Lower leg skin (tissue), 4 donors: ENCODE data around the gene FCER1G. TPM values are rescaled to one million over a fixed set of nuclear protein-coding genes. Genes with fewer than 3 reads are reported as not detected.

Experiments used
- DNase-seq, 2 donors: peaks; one replicate each; pipeline ENCODE4 v3.0.0-alpha.2; 2019; ENCODE audit warnings: low spot score in 2 of 2
- H3K4me3 ChIP-seq: fragments of 200-600 bp; sonication (generic); 2 replicates; pipeline ENCODE4 v1.5.1; 2017; ENCODE audit warnings: mild to moderate bottlenecking, low read depth; ENCODE audit not compliant: poor library complexity, severe bottlenecking
- POLR2A ChIP-seq, 2 donors: fragments of 450-650 bp; IDR thresholded peaks; one replicate each; pipeline ENCODE4 v1.6.1; 2016 to 2017; ENCODE audit warnings: antibody characterized with exemption in 2 of 2, mild to moderate bottlenecking in 1 of 2, moderate library complexity in 1 of 2
- WGBS, 2 donors: methylation state at CpG; one replicate each; pipeline ENCODE4 v1.1.5; 2018; 5-methylcytosine and 5-hydroxymethylcytosine counted together
- intact Hi-C: fragments of 100-400 bp; cut with DNase I; formaldehyde crosslinking; loops from one replicate; pipeline ENCODE4 v1.15.0; 2023; ENCODE audit warnings: low total_unique reads
- total RNA-seq, 4 donors: library from RNA; depleted of rRNA; stranded (reverse); fragments of >200 nt; gene quantifications; one replicate each; pipeline ENCODE4 v1.1.0, GENCODE V29; 2016
- TF ChIP-seq, protein P1 (sequence below), 3 donors: fragments of 450-650 bp; IDR thresholded peaks; one replicate each; pipeline ENCODE4 v1.5.1; 2016; ENCODE audit warnings: antibody characterized with exemption in 3 of 3, mild to moderate bottlenecking in 3 of 3, moderate library complexity in 2 of 3

Gene FCER1G
- total RNA-seq, 4 donors from 2014 or later, result 5.0 to 31.9 (median 17.9) TPM

DNA sequence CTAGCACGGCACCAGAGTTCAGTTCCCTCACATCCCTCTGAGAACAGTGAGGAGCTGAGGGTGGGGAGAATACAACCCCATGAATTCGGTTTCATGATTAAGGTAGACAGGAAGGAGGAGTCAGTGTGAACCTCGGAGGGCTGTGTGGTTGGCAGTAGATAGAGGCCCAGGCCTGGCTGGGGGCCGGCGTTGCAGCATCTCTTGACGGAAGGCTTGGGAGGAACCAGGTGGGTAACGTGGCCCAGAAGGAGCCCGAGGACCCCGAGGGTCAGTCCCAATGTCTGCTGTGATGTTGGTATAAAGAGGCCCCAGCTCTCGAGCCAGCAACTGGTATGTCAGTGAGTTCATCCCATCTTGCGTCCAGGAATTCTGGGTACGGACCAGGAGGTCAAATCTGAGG, 43.4 kb upstream of the FCER1G start:
- 82 to 84% methylated on average over 12 of the region's 12 CpGs for WGBS, 2 donors
- TF ChIP-seq POLR2A (IDR thresholded peaks at IDR 0.05), result no peak
- TF ChIP-seq, protein P1, sequence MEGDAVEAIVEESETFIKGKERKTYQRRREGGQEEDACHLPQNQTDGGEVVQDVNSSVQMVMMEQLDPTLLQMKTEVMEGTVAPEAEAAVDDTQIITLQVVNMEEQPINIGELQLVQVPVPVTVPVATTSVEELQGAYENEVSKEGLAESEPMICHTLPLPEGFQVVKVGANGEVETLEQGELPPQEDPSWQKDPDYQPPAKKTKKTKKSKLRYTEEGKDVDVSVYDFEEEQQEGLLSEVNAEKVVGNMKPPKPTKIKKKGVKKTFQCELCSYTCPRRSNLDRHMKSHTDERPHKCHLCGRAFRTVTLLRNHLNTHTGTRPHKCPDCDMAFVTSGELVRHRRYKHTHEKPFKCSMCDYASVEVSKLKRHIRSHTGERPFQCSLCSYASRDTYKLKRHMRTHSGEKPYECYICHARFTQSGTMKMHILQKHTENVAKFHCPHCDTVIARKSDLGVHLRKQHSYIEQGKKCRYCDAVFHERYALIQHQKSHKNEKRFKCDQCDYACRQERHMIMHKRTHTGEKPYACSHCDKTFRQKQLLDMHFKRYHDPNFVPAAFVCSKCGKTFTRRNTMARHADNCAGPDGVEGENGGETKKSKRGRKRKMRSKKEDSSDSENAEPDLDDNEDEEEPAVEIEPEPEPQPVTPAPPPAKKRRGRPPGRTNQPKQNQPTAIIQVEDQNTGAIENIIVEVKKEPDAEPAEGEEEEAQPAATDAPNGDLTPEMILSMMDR (IDR thresholded peaks at IDR 0.05), result no peak
- intact Hi-C loops, result no loop called here
- DNase-seq, result no peak
- no peak overlapping the region for H3K4me3 ChIP-seq

DNA sequence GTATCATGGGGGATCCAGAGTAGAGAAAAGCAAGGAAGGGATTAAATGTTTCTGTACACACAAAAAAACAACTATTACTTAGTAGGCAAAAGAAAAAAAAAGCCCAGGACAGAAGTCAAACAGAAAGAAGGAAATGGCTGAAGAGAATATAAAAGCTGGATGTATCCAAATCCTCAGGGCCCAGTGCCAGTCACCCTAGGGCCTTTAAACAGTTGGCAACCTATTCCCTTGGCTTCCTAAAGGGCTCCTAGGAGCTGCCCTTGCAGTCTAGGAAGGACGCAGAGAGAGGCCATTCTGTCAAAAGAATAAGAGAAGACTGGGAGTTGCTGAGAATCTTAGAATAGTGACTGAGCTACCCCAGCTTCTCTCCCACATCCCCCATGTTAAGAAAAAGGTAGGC, 42.7 kb upstream of the FCER1G start:
- TF ChIP-seq, protein P1 (IDR thresholded peaks at IDR 0.05), result no peak
- no peak for TF ChIP-seq POLR2A (IDR thresholded peaks at IDR 0.05)
- intact Hi-C loops, result no loop called here
- H3K4me3 ChIP-seq, result no peak overlapping the region
- DNase-seq, result no peak
- WGBS, 2 donors, result 33 to 56% methylated on average over 1 of the region's 1 CpG

DNA sequence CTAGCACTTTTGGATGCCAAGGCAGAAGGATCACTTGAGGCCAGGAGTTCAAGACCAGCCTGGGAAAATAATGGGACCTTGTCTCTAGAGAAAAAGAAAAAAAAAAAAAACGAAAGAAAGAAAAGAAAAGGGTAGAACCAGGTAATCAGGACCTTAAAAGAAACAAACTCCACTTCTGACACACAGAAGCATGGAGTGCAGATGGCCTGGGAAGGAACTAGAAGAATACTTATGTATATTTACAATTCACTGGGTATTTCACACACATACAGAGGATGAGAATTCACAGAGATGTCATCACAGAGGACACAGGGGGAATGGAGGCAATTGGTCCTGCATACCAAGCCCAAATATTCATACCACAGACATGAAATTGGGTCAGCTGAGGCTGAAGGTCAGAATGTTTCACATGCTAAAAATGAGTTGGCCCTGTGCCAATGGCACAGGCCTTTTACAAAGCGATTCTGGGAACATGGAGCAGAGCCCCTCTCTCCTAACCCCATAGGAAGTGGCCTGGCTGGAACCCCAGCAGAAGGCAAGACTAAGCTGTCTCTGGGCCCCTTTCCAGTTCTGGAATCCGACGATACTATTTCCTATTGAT, 42.2 kb upstream of the FCER1G start:
- 50 to 55% methylated on average over 4 of the region's 4 CpGs for WGBS, 2 donors
- no peak for TF ChIP-seq POLR2A (IDR thresholded peaks at IDR 0.05)
- TF ChIP-seq, protein P1 (IDR thresholded peaks at IDR 0.05), result no peak
- H3K4me3 ChIP-seq, result no peak overlapping the region
- peak in 1 of 2 donors; percentile 58 for DNase-seq
- intact Hi-C loops, result no loop called here

DNA sequence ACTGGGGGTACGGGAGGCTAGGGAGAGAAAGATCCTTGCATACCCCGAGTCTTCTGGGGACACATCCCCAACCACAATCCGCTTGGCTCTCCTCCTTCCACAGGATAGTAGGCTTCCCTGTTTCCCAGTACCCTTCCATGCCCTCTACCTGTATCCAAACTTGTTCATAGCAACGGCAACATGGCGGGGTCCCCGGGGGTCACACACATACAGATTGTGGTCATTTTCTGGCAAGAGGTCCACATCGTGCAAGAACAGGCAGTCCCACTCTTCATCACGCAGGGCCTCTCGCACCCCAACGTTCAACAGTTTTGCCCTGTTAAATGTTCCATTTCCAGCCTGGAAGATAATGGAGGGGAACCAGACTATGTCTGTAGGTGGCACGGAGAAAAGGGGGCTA, 41.4 kb upstream of the FCER1G start:
- TF ChIP-seq, protein P1 (IDR thresholded peaks at IDR 0.05), result no peak
- TF ChIP-seq POLR2A (IDR thresholded peaks at IDR 0.05), result no peak
- H3K4me3 ChIP-seq, result no peak overlapping the region
- WGBS, 2 donors, result 92 to 94% methylated on average over 11 of the region's 11 CpGs
- no peak for DNase-seq
- intact Hi-C loops, result no loop called here

DNA sequence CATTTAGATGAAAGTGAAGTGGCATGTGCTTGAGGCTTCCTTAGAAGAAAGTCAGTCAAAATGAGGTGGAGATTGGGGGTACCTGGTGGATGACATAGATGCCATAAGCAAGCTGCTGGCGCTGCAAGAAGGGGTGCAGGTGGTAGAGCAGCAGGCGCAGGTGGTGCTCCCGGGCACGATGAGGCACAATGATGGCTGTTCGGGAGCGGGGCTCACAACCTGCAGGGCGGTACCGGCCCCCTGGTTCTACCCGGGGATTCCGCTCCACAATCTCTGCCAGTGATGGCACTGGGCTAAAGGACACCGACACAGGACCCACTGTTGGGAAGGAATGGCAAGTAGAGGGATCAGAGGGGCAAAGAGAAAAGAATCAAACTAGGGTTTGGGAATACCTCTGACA, 40.2 kb upstream of the FCER1G start:
- 92 to 93% methylated on average over 11 of the region's 11 CpGs for WGBS, 2 donors
- H3K4me3 ChIP-seq, result no peak overlapping the region
- TF ChIP-seq POLR2A (IDR thresholded peaks at IDR 0.05), result no peak
- TF ChIP-seq, protein P1 (IDR thresholded peaks at IDR 0.05), result no peak
- no peak for DNase-seq
- intact Hi-C loops, result no loop called here
